Mammary epithelial cell (primary cell): ENCODE measurements around the gene TENT5A.

Experiments
- CTCF ChIP-seq, 2 donors: IDR thresholded peaks in 1 of 2; conservative IDR thresholded peaks in 1 of 2; 2 replicates each; pipeline ENCODE4 v1.5.1; 2011 to 2012; ENCODE audit warnings: inconsistent platforms in 2 of 2, low read length in 2 of 2, mild to moderate bottlenecking in 2 of 2, control low read depth in 1 of 2, low read depth in 1 of 2; ENCODE audit not compliant: insufficient read depth in 1 of 2; ENCODE audit errors: extremely low read depth in 1 of 2
- EZH2 ChIP-seq: IDR thresholded peaks from 2 replicates; pipeline ENCODE4 v1.6.1; 2012; ENCODE audit warnings: low read length, inconsistent platforms, borderline replicate concordance

- TF ChIP-seq EZH2 (no peak), CTCF (conservative IDR thresholded peaks at IDR 0.05 in 1 of 2, IDR thresholded peaks at IDR 0.05 in 1 of 2; ENCODE audit: extremely low read depth in 1 of 2, insufficient read depth in 1 of 2, low read depth in 1 of 2, low read length in 2 of 2) (no peak)
These were observed 46.8 kb upstream of the TENT5A start for GRCh38 chr6:81799323-81799722.
